Neural progenitor cell (in vitro differentiated cells): Measurements from ENCODE around the gene OSM. TPM values are rescaled to one million over a fixed set of nuclear protein-coding genes. Genes with fewer than 3 reads are reported as not detected.

Experiments used
- DNase-seq: peaks from one replicate; pipeline ENCODE4 v3.0.0-alpha.2; 2016; ENCODE audit warnings: low spot score
- H2AFZ ChIP-seq: fragments of 200-600 bp; sonication (generic); replicated peaks from 2 replicates; pipeline ENCODE4 v1.6.1; 2016; ENCODE audit warnings: antibody characterized with exemption
- H3F3A ChIP-seq: fragments of 200-600 bp; sonication (generic); 2 replicates; pipeline ENCODE4 v1.6.1; 2016; ENCODE audit warnings: antibody characterized with exemption, low read depth
- H3K27ac ChIP-seq: fragments of 200-600 bp; sonication (generic); 2 replicates; pipeline ENCODE4 v1.5.1; 2016; ENCODE audit warnings: mild to moderate bottlenecking
- H3K27me3 ChIP-seq: fragments of 200-600 bp; sonication (generic); 2 replicates; pipeline ENCODE4 v1.6.1; 2016; ENCODE audit warnings: mild to moderate bottlenecking, moderate library complexity
- H3K36me3 ChIP-seq: fragments of 200-600 bp; sonication (generic); 2 replicates; pipeline ENCODE4 v1.5.1; 2016
- H3K4me1 ChIP-seq: fragments of 200-600 bp; sonication (generic); 2 replicates; pipeline ENCODE4 v1.6.1; 2016; ENCODE audit warnings: mixed run types
- H3K4me2 ChIP-seq: fragments of 200-600 bp; sonication (generic); 2 replicates; pipeline ENCODE4 v1.6.1; 2016
- H3K4me3 ChIP-seq: fragments of 200-600 bp; sonication (generic); 2 replicates; pipeline ENCODE4 v1.5.1; 2016
- H3K79me2 ChIP-seq: fragments of 200-600 bp; sonication (generic); 2 replicates; pipeline ENCODE4 v1.6.1; 2016; ENCODE audit warnings: low read depth
- H3K9ac ChIP-seq: fragments of 200-600 bp; sonication (generic); 2 replicates; pipeline ENCODE4 v1.6.1; 2016
- H3K9me3 ChIP-seq: fragments of 200-600 bp; sonication (generic); 2 replicates; pipeline ENCODE4 v1.5.1; 2016; ENCODE audit warnings: low read depth
- H4K20me1 ChIP-seq: fragments of 200-600 bp; sonication (generic); 2 replicates; pipeline ENCODE4 v1.6.1; 2016; ENCODE audit warnings: low read depth
- H3K27ac Mint-ChIP-seq: 3 replicates; pipeline ENCODE4 v1.8.0; 2021; ENCODE audit warnings: mixed read lengths
- H3K27me3 Mint-ChIP-seq: 2 replicates; pipeline ENCODE4 v1.8.0; 2022; ENCODE audit warnings: low read depth, mild to moderate bottlenecking, inconsistent platforms, moderate library complexity, mixed read lengths; ENCODE audit not compliant: insufficient read depth
- H3K36me3 Mint-ChIP-seq: 3 replicates; pipeline ENCODE4 v1.8.0; 2021; ENCODE audit warnings: mixed read lengths
- H3K4me1 Mint-ChIP-seq: 3 replicates; pipeline ENCODE4 v1.8.0; 2021; ENCODE audit warnings: mixed read lengths
- H3K4me3 Mint-ChIP-seq: 3 replicates; pipeline ENCODE4 v1.8.0; 2021; ENCODE audit warnings: mild to moderate bottlenecking, moderate library complexity, mixed read lengths
- H3K9me3 Mint-ChIP-seq: 3 replicates; pipeline ENCODE4 v1.8.0; 2020; ENCODE audit warnings: mixed read lengths
- EZH2 ChIP-seq: fragments of 200-600 bp; sonication (generic); IDR thresholded peaks from 2 replicates; pipeline ENCODE4 v1.6.1; 2017; ENCODE audit warnings: antibody characterized with exemption, mild to moderate bottlenecking, moderate library complexity
- EZH2phosphoT487 ChIP-seq: fragments of 200-600 bp; sonication (generic); IDR thresholded peaks from 2 replicates; pipeline ENCODE4 v1.6.1; 2017; ENCODE audit warnings: antibody characterized with exemption
- total RNA-seq: library from RNA; depleted of rRNA; stranded (reverse); fragments of >200 nt; gene quantifications from 2 replicates; pipeline ENCODE4 v1.2.3, GENCODE V29; 2015; ENCODE audit warnings: low replicate concordance
- TF ChIP-seq, protein P1 (sequence below): fragments of 200-600 bp; sonication (generic); IDR thresholded peaks from 2 replicates; pipeline ENCODE4 v1.5.1; 2017; ENCODE audit warnings: antibody characterized with exemption, mild to moderate bottlenecking

The OSM gene
- total RNA-seq, 1 donor from 2014 or later = not detected

DNA sequence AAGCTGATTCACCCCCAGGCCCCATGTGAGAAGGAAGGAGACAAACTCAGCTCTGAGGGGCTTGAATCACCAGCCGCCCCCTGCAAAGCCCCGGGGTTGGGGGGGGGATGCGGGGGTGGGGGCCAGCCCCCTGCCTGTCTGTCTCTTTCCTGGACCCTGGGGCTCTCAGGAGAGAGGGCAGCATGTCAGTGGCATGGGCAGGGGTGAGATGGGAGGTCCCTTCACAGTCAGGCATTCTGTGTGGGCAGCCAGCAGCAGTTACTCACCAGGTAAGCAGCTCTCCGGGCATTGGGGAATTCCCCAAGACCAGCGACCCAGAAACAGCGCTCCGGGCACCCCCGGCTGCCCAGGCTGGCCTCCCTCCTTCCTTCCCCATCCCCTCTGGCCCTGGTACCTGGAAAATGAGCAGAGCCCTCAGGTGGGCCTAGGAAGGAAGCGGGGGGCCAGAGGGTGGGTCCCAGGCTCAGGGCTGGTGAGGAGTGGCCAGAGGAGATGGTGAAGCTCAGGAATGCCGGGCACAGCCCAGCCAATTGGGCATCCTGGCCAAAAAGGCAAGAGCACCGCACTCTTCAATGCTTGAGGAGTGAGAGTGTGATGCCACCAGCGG, 15.9 kb downstream of the OSM start:
- Mint-ChIP-seq H3K9me3 (no peaks in the 10 kb centered on the region), H3K4me1 (peaks cover 37% of the 10 kb centered on the region), H3K27me3 (peaks cover 24% of the 10 kb centered on the region), H3K36me3 (no peaks in the 10 kb centered on the region), H3K27ac (no peak overlapping the region), H3K4me3 (peak overlapping the region; percentile 18)
- H3K4me3 ChIP-seq = no peak overlapping the region
- H3K9ac ChIP-seq = no peak overlapping the region
- no peak overlapping the region for H3K4me2 ChIP-seq
- no peak overlapping the region for H2AFZ ChIP-seq
- H3K4me1 ChIP-seq = peaks cover 11% of the 10 kb centered on the region
- H3K27me3 ChIP-seq = peaks cover 22% of the 10 kb centered on the region
- DNase-seq = no peak
- no peaks in the 10 kb centered on the region for H3K9me3 ChIP-seq
- no peak overlapping the region for H3K27ac ChIP-seq
- TF ChIP-seq, protein P1, sequence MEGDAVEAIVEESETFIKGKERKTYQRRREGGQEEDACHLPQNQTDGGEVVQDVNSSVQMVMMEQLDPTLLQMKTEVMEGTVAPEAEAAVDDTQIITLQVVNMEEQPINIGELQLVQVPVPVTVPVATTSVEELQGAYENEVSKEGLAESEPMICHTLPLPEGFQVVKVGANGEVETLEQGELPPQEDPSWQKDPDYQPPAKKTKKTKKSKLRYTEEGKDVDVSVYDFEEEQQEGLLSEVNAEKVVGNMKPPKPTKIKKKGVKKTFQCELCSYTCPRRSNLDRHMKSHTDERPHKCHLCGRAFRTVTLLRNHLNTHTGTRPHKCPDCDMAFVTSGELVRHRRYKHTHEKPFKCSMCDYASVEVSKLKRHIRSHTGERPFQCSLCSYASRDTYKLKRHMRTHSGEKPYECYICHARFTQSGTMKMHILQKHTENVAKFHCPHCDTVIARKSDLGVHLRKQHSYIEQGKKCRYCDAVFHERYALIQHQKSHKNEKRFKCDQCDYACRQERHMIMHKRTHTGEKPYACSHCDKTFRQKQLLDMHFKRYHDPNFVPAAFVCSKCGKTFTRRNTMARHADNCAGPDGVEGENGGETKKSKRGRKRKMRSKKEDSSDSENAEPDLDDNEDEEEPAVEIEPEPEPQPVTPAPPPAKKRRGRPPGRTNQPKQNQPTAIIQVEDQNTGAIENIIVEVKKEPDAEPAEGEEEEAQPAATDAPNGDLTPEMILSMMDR = no peak
- TF ChIP-seq EZH2 (no peak), EZH2phosphoT487 (no peak)
- no peaks in the 10 kb centered on the region for H4K20me1 ChIP-seq
- H3K36me3 ChIP-seq = no peaks in the 10 kb centered on the region
- H3F3A ChIP-seq = no peaks in the 10 kb centered on the region
- H3K79me2 ChIP-seq = no peaks in the 10 kb centered on the region

DNA sequence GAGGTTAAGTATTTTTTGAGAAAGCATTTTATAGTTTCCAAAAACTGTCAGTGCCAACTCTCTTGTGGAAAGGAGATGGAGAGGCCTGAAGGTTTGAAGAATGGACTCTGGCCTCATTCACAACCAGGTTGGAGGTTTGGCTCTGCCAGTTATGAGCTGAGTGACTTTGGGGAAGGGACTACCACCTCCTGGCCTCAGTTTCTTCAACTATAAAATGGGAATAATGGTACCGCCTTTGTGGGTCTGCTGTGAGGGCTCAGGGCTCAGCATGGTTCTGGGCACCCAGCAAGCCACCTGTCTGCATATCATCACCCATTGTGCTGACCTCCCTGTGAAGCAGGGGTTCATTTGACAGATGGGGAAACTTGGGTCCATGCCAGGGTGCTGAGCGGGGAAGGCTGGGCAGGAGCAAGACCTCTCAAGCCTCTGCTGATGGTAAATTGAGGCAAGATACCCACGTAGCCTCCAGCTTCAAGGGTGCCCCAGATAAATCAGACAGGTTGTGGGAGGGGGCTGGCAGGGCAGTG, 16.5 kb downstream of the OSM start:
- peaks cover 28% of the 10 kb centered on the region for H3K27me3 Mint-ChIP-seq
- Histone ChIP-seq H3K4me2 (no peak overlapping the region), H3K4me3 (no peak overlapping the region), H3K9ac (no peak overlapping the region), H3K79me2 (no peaks in the 10 kb centered on the region), H3K27me3 (peaks cover 29% of the 10 kb centered on the region), H3F3A (no peaks in the 10 kb centered on the region), H3K9me3 (no peaks in the 10 kb centered on the region), H4K20me1 (no peaks in the 10 kb centered on the region), H3K36me3 (no peaks in the 10 kb centered on the region), H3K27ac (no peak overlapping the region), H3K4me1 (peaks cover 14% of the 10 kb centered on the region), H2AFZ (no peak overlapping the region)
- no peak for DNase-seq
- no peaks in the 10 kb centered on the region for H3K36me3 Mint-ChIP-seq
- TF ChIP-seq EZH2 (no peak), EZH2phosphoT487 (no peak)
- TF ChIP-seq, protein P1 = no peak
- no peaks in the 10 kb centered on the region for H3K9me3 Mint-ChIP-seq
- H3K4me1 Mint-ChIP-seq = peaks cover 39% of the 10 kb centered on the region
- no peak overlapping the region for H3K4me3 Mint-ChIP-seq
- H3K27ac Mint-ChIP-seq = no peak overlapping the region

DNA sequence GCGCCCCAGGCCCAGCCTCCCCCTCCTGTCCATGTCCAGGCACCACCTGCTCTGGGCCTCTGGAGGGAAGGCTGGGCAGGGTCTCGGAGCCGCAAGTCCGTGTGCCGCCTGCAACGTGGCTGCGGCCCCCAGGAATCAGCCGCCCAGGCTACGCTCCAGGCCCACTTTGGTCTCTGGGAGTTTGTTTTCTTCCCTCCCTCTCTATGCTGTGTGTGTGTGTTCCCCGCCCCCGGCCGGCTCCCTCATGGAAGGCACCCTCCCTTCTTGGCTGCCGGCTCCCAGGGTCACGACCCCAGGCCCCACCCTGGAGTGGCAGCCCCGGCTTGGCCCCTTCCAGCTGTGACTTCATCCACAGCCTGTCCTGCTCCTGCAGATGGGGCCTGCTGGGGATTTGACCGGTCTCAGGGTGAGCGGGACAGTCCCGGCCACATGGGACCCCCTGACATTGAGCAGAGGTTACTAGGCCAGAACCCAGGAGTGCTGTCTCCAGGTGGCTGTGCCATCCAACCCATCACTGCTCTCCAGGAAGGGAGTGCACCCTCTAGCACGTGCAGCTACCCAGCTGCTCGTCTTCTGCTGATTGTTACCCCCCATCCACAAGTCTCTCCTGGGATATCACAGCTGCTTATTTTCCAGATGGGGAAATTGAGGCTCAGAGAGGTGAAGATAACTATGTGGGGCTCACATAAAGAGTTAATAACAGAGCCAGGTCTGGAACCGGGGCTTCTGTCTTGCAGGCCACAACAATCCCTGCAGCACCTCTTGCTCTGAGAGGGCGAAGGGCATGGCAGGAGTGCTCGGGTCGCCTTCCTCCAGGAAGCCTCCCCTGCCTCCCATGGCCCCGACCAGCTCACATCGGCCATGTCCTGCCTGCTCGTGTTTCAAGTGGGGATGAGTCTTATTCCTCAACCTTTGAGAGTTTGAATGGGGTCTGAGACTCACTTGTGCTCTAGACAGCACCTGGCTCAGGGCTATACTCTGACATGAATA, 17.3 kb downstream of the OSM start:
- no peak overlapping the region for H3K4me3 Mint-ChIP-seq
- H3K9ac ChIP-seq = no peak overlapping the region

More for the DNA sequence above, 17.3 kb downstream of the OSM start:
- Histone ChIP-seq H3K79me2 (no peaks in the 10 kb centered on the region), H3K4me1 (peaks cover 14% of the 10 kb centered on the region), H4K20me1 (no peaks in the 10 kb centered on the region), H3F3A (no peaks in the 10 kb centered on the region), H3K4me3 (no peak overlapping the region), H3K9me3 (no peaks in the 10 kb centered on the region), H3K4me2 (no peak overlapping the region), H3K27ac (no peak overlapping the region), H2AFZ (no peak overlapping the region), H3K27me3 (peaks cover 30% of the 10 kb centered on the region), H3K36me3 (no peaks in the 10 kb centered on the region)
- H3K27ac Mint-ChIP-seq = no peak overlapping the region
- no peaks in the 10 kb centered on the region for H3K36me3 Mint-ChIP-seq
- H3K9me3 Mint-ChIP-seq = no peaks in the 10 kb centered on the region
- peaks cover 28% of the 10 kb centered on the region for H3K27me3 Mint-ChIP-seq
- peaks cover 41% of the 10 kb centered on the region for H3K4me1 Mint-ChIP-seq
- TF ChIP-seq EZH2phosphoT487 (no peak), EZH2 (no peak)
- TF ChIP-seq, protein P1 = no peak
- DNase-seq = no peak
